SK-N-SH (cell line): ENCODE results near the gene NRM.

Source experiments
- EZH2phosphoT487 ChIP-seq: fragments of 200-600 bp; sonication (generic); IDR thresholded peaks from 2 replicates; pipeline ENCODE4 v1.6.1; 2017; ENCODE audit warnings: low read depth, mixed run types, mild to moderate bottlenecking, antibody characterized with exemption, moderate library complexity, borderline replicate concordance
- MEF2A ChIP-seq: IDR thresholded peaks from 2 replicates; pipeline ENCODE4 v1.4.0; 2012; ENCODE audit warnings: low read depth, borderline replicate concordance
- TF ChIP-seq, protein P1 (sequence below): fragments of 200-600 bp; sonication (generic); IDR thresholded peaks from 2 replicates; pipeline ENCODE4 v1.6.1; 2017; ENCODE audit warnings: antibody characterized with exemption, mild to moderate bottlenecking, moderate library complexity
- TF ChIP-seq, protein P2 (sequence below): IDR thresholded peaks from 2 replicates; pipeline ENCODE4 v1.6.1; 2012; ENCODE audit warnings: mild to moderate bottlenecking, low read depth, low read length, moderate library complexity
- TF ChIP-seq, protein P3 (sequence below): fragments of 150-350 bp; IDR thresholded peaks from 2 replicates; pipeline ENCODE4 v1.6.1; 2017; ENCODE audit warnings: antibody characterized with exemption, low read length, low read depth, borderline replicate concordance

DNA sequence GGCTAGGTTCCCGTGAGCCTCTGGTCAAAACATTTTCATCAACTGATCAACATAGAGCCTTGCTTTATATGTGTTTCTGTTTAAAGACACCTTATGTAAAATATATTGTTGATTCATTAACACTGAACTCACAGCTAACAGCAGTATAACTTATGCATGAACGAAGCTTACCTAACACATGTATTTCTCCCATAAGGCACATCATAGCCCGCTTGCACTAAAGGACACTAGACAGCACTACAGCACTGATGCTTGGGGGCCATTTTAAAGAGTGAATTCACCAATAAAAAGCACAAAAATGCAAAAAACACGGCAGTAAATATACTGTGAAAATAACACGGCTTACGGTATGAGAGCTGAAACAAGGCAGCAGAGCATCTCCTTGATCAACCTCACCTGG lies 47.7 kb upstream of the NRM start:
- TF ChIP-seq, protein P1, sequence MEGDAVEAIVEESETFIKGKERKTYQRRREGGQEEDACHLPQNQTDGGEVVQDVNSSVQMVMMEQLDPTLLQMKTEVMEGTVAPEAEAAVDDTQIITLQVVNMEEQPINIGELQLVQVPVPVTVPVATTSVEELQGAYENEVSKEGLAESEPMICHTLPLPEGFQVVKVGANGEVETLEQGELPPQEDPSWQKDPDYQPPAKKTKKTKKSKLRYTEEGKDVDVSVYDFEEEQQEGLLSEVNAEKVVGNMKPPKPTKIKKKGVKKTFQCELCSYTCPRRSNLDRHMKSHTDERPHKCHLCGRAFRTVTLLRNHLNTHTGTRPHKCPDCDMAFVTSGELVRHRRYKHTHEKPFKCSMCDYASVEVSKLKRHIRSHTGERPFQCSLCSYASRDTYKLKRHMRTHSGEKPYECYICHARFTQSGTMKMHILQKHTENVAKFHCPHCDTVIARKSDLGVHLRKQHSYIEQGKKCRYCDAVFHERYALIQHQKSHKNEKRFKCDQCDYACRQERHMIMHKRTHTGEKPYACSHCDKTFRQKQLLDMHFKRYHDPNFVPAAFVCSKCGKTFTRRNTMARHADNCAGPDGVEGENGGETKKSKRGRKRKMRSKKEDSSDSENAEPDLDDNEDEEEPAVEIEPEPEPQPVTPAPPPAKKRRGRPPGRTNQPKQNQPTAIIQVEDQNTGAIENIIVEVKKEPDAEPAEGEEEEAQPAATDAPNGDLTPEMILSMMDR, result no peak
- no peak for TF ChIP-seq EZH2phosphoT487
- TF ChIP-seq, protein P2, sequence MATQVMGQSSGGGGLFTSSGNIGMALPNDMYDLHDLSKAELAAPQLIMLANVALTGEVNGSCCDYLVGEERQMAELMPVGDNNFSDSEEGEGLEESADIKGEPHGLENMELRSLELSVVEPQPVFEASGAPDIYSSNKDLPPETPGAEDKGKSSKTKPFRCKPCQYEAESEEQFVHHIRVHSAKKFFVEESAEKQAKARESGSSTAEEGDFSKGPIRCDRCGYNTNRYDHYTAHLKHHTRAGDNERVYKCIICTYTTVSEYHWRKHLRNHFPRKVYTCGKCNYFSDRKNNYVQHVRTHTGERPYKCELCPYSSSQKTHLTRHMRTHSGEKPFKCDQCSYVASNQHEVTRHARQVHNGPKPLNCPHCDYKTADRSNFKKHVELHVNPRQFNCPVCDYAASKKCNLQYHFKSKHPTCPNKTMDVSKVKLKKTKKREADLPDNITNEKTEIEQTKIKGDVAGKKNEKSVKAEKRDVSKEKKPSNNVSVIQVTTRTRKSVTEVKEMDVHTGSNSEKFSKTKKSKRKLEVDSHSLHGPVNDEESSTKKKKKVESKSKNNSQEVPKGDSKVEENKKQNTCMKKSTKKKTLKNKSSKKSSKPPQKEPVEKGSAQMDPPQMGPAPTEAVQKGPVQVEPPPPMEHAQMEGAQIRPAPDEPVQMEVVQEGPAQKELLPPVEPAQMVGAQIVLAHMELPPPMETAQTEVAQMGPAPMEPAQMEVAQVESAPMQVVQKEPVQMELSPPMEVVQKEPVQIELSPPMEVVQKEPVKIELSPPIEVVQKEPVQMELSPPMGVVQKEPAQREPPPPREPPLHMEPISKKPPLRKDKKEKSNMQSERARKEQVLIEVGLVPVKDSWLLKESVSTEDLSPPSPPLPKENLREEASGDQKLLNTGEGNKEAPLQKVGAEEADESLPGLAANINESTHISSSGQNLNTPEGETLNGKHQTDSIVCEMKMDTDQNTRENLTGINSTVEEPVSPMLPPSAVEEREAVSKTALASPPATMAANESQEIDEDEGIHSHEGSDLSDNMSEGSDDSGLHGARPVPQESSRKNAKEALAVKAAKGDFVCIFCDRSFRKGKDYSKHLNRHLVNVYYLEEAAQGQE, result no peak
- no peak for TF ChIP-seq MEF2A
- TF ChIP-seq, protein P3, sequence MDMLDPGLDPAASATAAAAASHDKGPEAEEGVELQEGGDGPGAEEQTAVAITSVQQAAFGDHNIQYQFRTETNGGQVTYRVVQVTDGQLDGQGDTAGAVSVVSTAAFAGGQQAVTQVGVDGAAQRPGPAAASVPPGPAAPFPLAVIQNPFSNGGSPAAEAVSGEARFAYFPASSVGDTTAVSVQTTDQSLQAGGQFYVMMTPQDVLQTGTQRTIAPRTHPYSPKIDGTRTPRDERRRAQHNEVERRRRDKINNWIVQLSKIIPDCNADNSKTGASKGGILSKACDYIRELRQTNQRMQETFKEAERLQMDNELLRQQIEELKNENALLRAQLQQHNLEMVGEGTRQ, result no peak
